GM23338 (cell line): ENCODE data around the gene GNPDA2. TPM values are rescaled to one million over a fixed set of nuclear protein-coding genes. Genes with fewer than 3 reads are reported as not detected.
A peak's percentile ranks its signal among the peaks of the same experiment; 100 is the strongest.

Source experiments
- ATAC-seq: fragments of 200-7000 bp; cut with Tn5 transposase; 3 replicates; pipeline ENCODE4 v1.9.1; 2020
- DNase-seq: peaks from one replicate; pipeline ENCODE4 v3.0.0-alpha.2; 2015; ENCODE audit warnings: low spot score
- H2AFZ ChIP-seq: fragments of 200-600 bp; sonication (generic); 2 replicates; pipeline ENCODE4 v1.8.0; 2016; ENCODE audit warnings: antibody characterized with exemption, mild to moderate bottlenecking, moderate library complexity
- H3F3A ChIP-seq: fragments of 200-600 bp; sonication (generic); replicated peaks from 2 replicates; pipeline ENCODE4 v1.8.0; 2017; ENCODE audit warnings: antibody characterized with exemption, mixed run types, low read depth
- H3K27ac ChIP-seq: fragments of 200-600 bp; sonication (generic); 2 replicates; pipeline ENCODE4 v1.6.1; 2016; ENCODE audit warnings: low read depth
- H3K27me3 ChIP-seq: fragments of 200-600 bp; sonication (generic); 2 replicates; pipeline ENCODE4 v1.8.0; 2016; ENCODE audit warnings: mild to moderate bottlenecking, mixed run types, moderate library complexity; ENCODE audit not compliant: insufficient read depth
- H3K36me3 ChIP-seq: fragments of 200-600 bp; sonication (generic); 2 replicates; pipeline ENCODE4 v1.8.0; 2016; ENCODE audit warnings: mild to moderate bottlenecking; ENCODE audit not compliant: insufficient read depth
- H3K4me1 ChIP-seq: fragments of 200-600 bp; sonication (generic); 2 replicates; pipeline ENCODE4 v1.8.0; 2016; ENCODE audit warnings: mild to moderate bottlenecking, moderate library complexity; ENCODE audit not compliant: insufficient read depth
- H3K4me2 ChIP-seq: fragments of 200-600 bp; sonication (generic); 2 replicates; pipeline ENCODE4 v1.7.1; 2017; ENCODE audit warnings: mixed run types
- H3K4me3 ChIP-seq: fragments of 200-600 bp; sonication (generic); 2 replicates; pipeline ENCODE4 v1.6.1; 2016; ENCODE audit warnings: mixed run types
- H3K79me2 ChIP-seq: fragments of 200-600 bp; sonication (generic); replicated peaks from 2 replicates; pipeline ENCODE4 v1.8.0; 2017; ENCODE audit warnings: mild to moderate bottlenecking; ENCODE audit not compliant: insufficient read depth
- H3K9me2 ChIP-seq: fragments of 200-600 bp; sonication (generic); 2 replicates; pipeline ENCODE4 v1.8.0; 2017; ENCODE audit not compliant: insufficient read depth
- H4K20me1 ChIP-seq: fragments of 200-600 bp; sonication (generic); replicated peaks from 2 replicates; pipeline ENCODE4 v1.8.0; 2017; ENCODE audit warnings: mild to moderate bottlenecking; ENCODE audit not compliant: insufficient read depth
- H3K27ac Mint-ChIP-seq: 2 replicates; pipeline ENCODE4 v1.8.0; 2020; ENCODE audit warnings: inconsistent platforms, mild to moderate bottlenecking, moderate library complexity, mixed read lengths
- H3K27me3 Mint-ChIP-seq: 3 replicates; pipeline ENCODE4 v1.8.0; 2022; ENCODE audit warnings: low read depth, mild to moderate bottlenecking, moderate library complexity, mixed read lengths, inconsistent platforms; ENCODE audit not compliant: insufficient read depth, poor library complexity
- H3K36me3 Mint-ChIP-seq: 3 replicates; pipeline ENCODE4 v1.8.0; 2021; ENCODE audit warnings: low read depth, mild to moderate bottlenecking, inconsistent platforms, moderate library complexity, mixed read lengths
- H3K4me1 Mint-ChIP-seq: 3 replicates; pipeline ENCODE4 v1.8.0; 2020; ENCODE audit warnings: mild to moderate bottlenecking, inconsistent platforms, mixed read lengths
- H3K4me3 Mint-ChIP-seq: 3 replicates; pipeline ENCODE4 v1.8.0; 2021; ENCODE audit warnings: moderate library complexity, mild to moderate bottlenecking, inconsistent platforms, mixed read lengths
- H3K9me3 Mint-ChIP-seq: 3 replicates; pipeline ENCODE4 v1.8.0; 2020; ENCODE audit warnings: moderate library complexity, mild to moderate bottlenecking, inconsistent platforms, mixed read lengths
- CREB1 ChIP-seq: fragments of 250-450 bp; sonication (Bioruptor Pico); IDR thresholded peaks from 2 replicates; pipeline ENCODE4 v1.5.0; 2020; ENCODE audit warnings: low read depth, mild to moderate bottlenecking, moderate library complexity
- CTCF ChIP-seq, 2 experiments: fragments of 200-600 bp in 1 of 2; sonication (generic) in 1 of 2; conservative IDR thresholded peaks; 2 replicates each; pipeline versions ENCODE4 v1.5.1 to v1.6.1; 2016 to 2017; ENCODE audit warnings: antibody characterized with exemption in 2 of 2, low read depth in 2 of 2, mild to moderate bottlenecking in 2 of 2, moderate library complexity in 1 of 2
- EZH2 ChIP-seq: fragments of 200-600 bp; sonication (generic); IDR thresholded peaks from one replicate; pipeline ENCODE4 v1.8.0; 2017; ENCODE audit warnings: antibody characterized with exemption, mild to moderate bottlenecking, low read depth; ENCODE audit not compliant: unreplicated experiment
- EZH2phosphoT487 ChIP-seq: fragments of 200-600 bp; sonication (generic); IDR thresholded peaks from one replicate; pipeline ENCODE4 v1.8.1; 2018; ENCODE audit warnings: antibody characterized with exemption; ENCODE audit not compliant: unreplicated experiment
- JUNB ChIP-seq: IDR thresholded peaks from one replicate; pipeline ENCODE4 v1.6.1; 2016; ENCODE audit warnings: antibody characterized with exemption; ENCODE audit not compliant: unreplicated experiment
- POLR2AphosphoS5 ChIP-seq: IDR thresholded peaks from 2 replicates; pipeline ENCODE4 v1.6.1; 2016; ENCODE audit warnings: antibody characterized with exemption, low read depth
- REST ChIP-seq: IDR thresholded peaks from one replicate; pipeline ENCODE4 v1.6.1; 2018; ENCODE audit warnings: antibody characterized with exemption; ENCODE audit not compliant: unreplicated experiment
- STAT1 ChIP-seq: IDR thresholded peaks from one replicate; pipeline ENCODE4 v1.6.1; 2016; ENCODE audit warnings: antibody characterized with exemption; ENCODE audit not compliant: unreplicated experiment
- ZNF331 ChIP-seq: fragments of 250-450 bp; sonication (Bioruptor Pico); IDR thresholded peaks from 2 replicates; pipeline ENCODE4 v1.5.0; 2020; ENCODE audit warnings: low read depth, mild to moderate bottlenecking, moderate library complexity
- ZNF462 ChIP-seq: fragments of 250-450 bp; sonication (Bioruptor Pico); IDR thresholded peaks from 2 replicates; pipeline ENCODE4 v1.5.0; 2020; ENCODE audit warnings: mild to moderate bottlenecking, moderate library complexity
- polyA plus RNA-seq: library from polyadenylated mRNA; unstranded; fragments of >200 nt; fragmentation: Nextera tagmentation; extraction: Ambion mirVana; gene quantifications from 2 replicates; pipeline ENCODE4 v1.2.1, GENCODE V29; 2016
- total RNA-seq: library from RNA; depleted of rRNA; stranded (reverse); fragments of >200 nt; shearing (Covaris generic); gene quantifications from 2 replicates; pipeline ENCODE4 v1.2.3, GENCODE V29; 2014

Gene GNPDA2
- total and polyA plus RNA-seq, 2 experiments from 2014 or later = 6.4 to 7.7 TPM

GRCh38 chr4:44720371-44720770 is 6.0 kb downstream of the GNPDA2 start:
- TF ChIP-seq JUNB (no peak), POLR2AphosphoS5 (no peak)
- no peaks in the 10 kb centered on the region for H3K36me3 ChIP-seq
- no peak overlapping the region for H3K4me3 ChIP-seq
- H3K27ac ChIP-seq = no peak overlapping the region
- Mint-ChIP-seq H3K27ac (no peak overlapping the region), H3K9me3 (no peaks in the 10 kb centered on the region), H3K27me3 (no peaks in the 10 kb centered on the region), H3K36me3 (no peaks in the 10 kb centered on the region), H3K4me3 (no peak overlapping the region), H3K4me1 (peaks cover 23% of the 10 kb centered on the region; the same call in 2 of the 3 replicates)
- no peak overlapping the region for H2AFZ ChIP-seq
- H3K27me3 ChIP-seq = peaks cover 3% of the 10 kb centered on the region; the same call in 1 of the 2 replicates
- no peaks in the 10 kb centered on the region; the same call in 1 of the 2 replicates for H4K20me1 ChIP-seq
- no peaks in the 10 kb centered on the region for H3K9me2 ChIP-seq
- H3K79me2 ChIP-seq = peaks cover 63% of the 10 kb centered on the region
- H3K4me2 ChIP-seq = no peak overlapping the region
- H3F3A ChIP-seq = no peaks in the 10 kb centered on the region
- H3K4me1 ChIP-seq = peaks cover 4% of the 10 kb centered on the region
- DNase-seq (no peak), ATAC-seq (no peak)

- Histone ChIP-seq H3K4me3 (no peak overlapping the region), H3K27me3 (no peaks in the 10 kb centered on the region), H3K27ac (no peak overlapping the region), H4K20me1 (no peaks in the 10 kb centered on the region), H3K4me1 (no peaks in the 10 kb centered on the region), H3K4me2 (peak overlapping the region; percentile 11; the same call in 1 of the 2 replicates), H3F3A (no peaks in the 10 kb centered on the region), H3K79me2 (peaks cover 25% of the 10 kb centered on the region; the same call in 1 of the 2 replicates), H2AFZ (no peak overlapping the region), H3K36me3 (no peaks in the 10 kb centered on the region), H3K9me2 (no peaks in the 10 kb centered on the region)
- Mint-ChIP-seq H3K36me3 (0 out of 3 replicates have a peak, but pooled peaks cover 3% of the 10 kb centered on the region), H3K4me1 (peaks cover 9% of the 10 kb centered on the region; the same call in 2 of the 3 replicates), H3K4me3 (no peak overlapping the region), H3K9me3 (no peaks in the 10 kb centered on the region), H3K27ac (no peak overlapping the region), H3K27me3 (no peaks in the 10 kb centered on the region)
- ATAC-seq = no peak
- DNase-seq = no peak
- TF ChIP-seq REST (no peak), POLR2AphosphoS5 (no peak), EZH2 (no peak), CREB1 (CRISPR knock-in tag) (no peak), EZH2phosphoT487 (no peak), CTCF (conservative IDR thresholded peaks at IDR 0.05; ENCODE audit: low read depth in 2 of 2) (no peak), ZNF331 (CRISPR knock-in tag) (no peak), STAT1 (no peak), ZNF462 (no peak)
These were observed 9.8 kb downstream of the GNPDA2 start for GRCh38 chr4:44716597-44716996.
